Mesenchymal stem cell (in vitro differentiated cells and primary cell): ENCODE results near the gene EEFSEC.

Experiments
- DNase-seq: peaks from one replicate; pipeline ENCODE4 v3.0.0-alpha.2; 2013
- H2AFZ ChIP-seq: one replicate; pipeline ENCODE4 v1.6.1; 2013; ENCODE audit warnings: low read depth, mild to moderate bottlenecking, control low read depth, inconsistent platforms, low read length, moderate library complexity
- H2AK5ac ChIP-seq: 2 replicates; pipeline ENCODE4 v1.6.1; 2013; ENCODE audit warnings: low read length, moderate library complexity, mild to moderate bottlenecking, inconsistent platforms; ENCODE audit not compliant: severe bottlenecking
- H2BK120ac ChIP-seq: one replicate; pipeline ENCODE4 v1.6.1; 2013; ENCODE audit warnings: low read depth, mild to moderate bottlenecking, inconsistent platforms, low read length, moderate library complexity
- H2BK12ac ChIP-seq, 2 experiments: one replicate each; pipeline ENCODE4 v1.6.1; 2013; ENCODE audit warnings: inconsistent platforms in 2 of 2, low read length in 2 of 2, mild to moderate bottlenecking in 2 of 2, moderate library complexity in 2 of 2, control low read depth in 1 of 2
- H2BK15ac ChIP-seq: one replicate; pipeline ENCODE4 v1.6.1; 2013; ENCODE audit warnings: mild to moderate bottlenecking, low read depth, inconsistent platforms; ENCODE audit not compliant: poor library complexity, severe bottlenecking
- H2BK5ac ChIP-seq: 2 replicates; pipeline ENCODE4 v1.6.1; 2013; ENCODE audit warnings: low read depth, mild to moderate bottlenecking, low read length, control low read depth, inconsistent platforms; ENCODE audit not compliant: poor library complexity, severe bottlenecking
- H3K14ac ChIP-seq, 2 experiments: one replicate each; pipeline ENCODE4 v1.6.1; 2013; ENCODE audit warnings: inconsistent platforms in 2 of 2, low read length in 2 of 2, control low read depth in 1 of 2, mild to moderate bottlenecking in 1 of 2, moderate library complexity in 1 of 2
- H3K18ac ChIP-seq, 2 experiments: one replicate each; pipeline ENCODE4 v1.6.1; 2013; ENCODE audit warnings: inconsistent platforms in 2 of 2, low read length in 2 of 2, control low read depth in 1 of 2, low read depth in 1 of 2, mild to moderate bottlenecking in 1 of 2
- H3K23ac ChIP-seq, 2 experiments: one replicate each; pipeline ENCODE4 v1.6.1; 2013; ENCODE audit warnings: inconsistent platforms in 2 of 2, low read length in 2 of 2, mild to moderate bottlenecking in 2 of 2, moderate library complexity in 2 of 2, control low read depth in 1 of 2
- H3K27ac ChIP-seq: 2 replicates; pipeline ENCODE4 v1.5.1; 2013; ENCODE audit warnings: mild to moderate bottlenecking, moderate library complexity, low read length, control low read depth, inconsistent platforms; ENCODE audit not compliant: poor library complexity, severe bottlenecking
- H3K27me3 ChIP-seq, 2 experiments: 2 replicates each; pipeline versions ENCODE4 v1.6.1 to v1.7.0; 2013; ENCODE audit warnings: low read length in 2 of 2, mild to moderate bottlenecking in 2 of 2, moderate library complexity in 2 of 2, control low read depth in 1 of 2, inconsistent platforms in 1 of 2; ENCODE audit not compliant: control insufficient read depth in 1 of 2, insufficient read depth in 1 of 2
- H3K36me3 ChIP-seq, 2 experiments: 2 replicates each; pipeline versions ENCODE4 v1.6.1 to v1.7.0; 2013; ENCODE audit warnings: low read length in 2 of 2, control low read depth in 1 of 2, inconsistent platforms in 1 of 2, low read depth in 1 of 2, mild to moderate bottlenecking in 1 of 2; ENCODE audit not compliant: insufficient read depth in 2 of 2, control insufficient read depth in 1 of 2
- H3K4ac ChIP-seq, 2 experiments: one replicate each; pipeline ENCODE4 v1.6.1; 2013; ENCODE audit warnings: inconsistent platforms in 2 of 2, low read length in 2 of 2, mild to moderate bottlenecking in 2 of 2, moderate library complexity in 2 of 2, control low read depth in 1 of 2, low read depth in 1 of 2
- H3K4me1 ChIP-seq: 2 replicates; pipeline ENCODE4 v1.6.1; 2013; ENCODE audit warnings: low read depth, low read length, control low read depth; ENCODE audit not compliant: control insufficient read depth, insufficient read depth
- H3K4me2 ChIP-seq: 2 replicates; pipeline ENCODE4 v1.6.1; 2013; ENCODE audit warnings: low read length, mild to moderate bottlenecking, inconsistent platforms; ENCODE audit not compliant: poor library complexity, severe bottlenecking
- H3K4me3 ChIP-seq, 2 experiments: 2 replicates each; pipeline versions ENCODE4 v1.5.1 to v1.7.0; 2013; ENCODE audit warnings: low read length in 2 of 2, mild to moderate bottlenecking in 2 of 2, control low read depth in 1 of 2, low read depth in 1 of 2; ENCODE audit not compliant: insufficient read depth in 1 of 2
- H3K79me1 ChIP-seq: replicated peaks from 2 replicates; pipeline ENCODE4 v1.6.1; 2013; ENCODE audit warnings: mild to moderate bottlenecking, control low read depth, low read length, inconsistent platforms; ENCODE audit not compliant: poor library complexity, severe bottlenecking
- H3K9ac ChIP-seq: 2 replicates; pipeline ENCODE4 v1.7.0; 2013; ENCODE audit warnings: mild to moderate bottlenecking, low read length, moderate library complexity
- H3K9me3 ChIP-seq: 2 replicates; pipeline ENCODE4 v1.7.0; 2013; ENCODE audit warnings: mild to moderate bottlenecking, low read length; ENCODE audit not compliant: control insufficient read depth
- H4K8ac ChIP-seq: one replicate; pipeline ENCODE4 v1.6.1; 2013; ENCODE audit warnings: inconsistent platforms, mild to moderate bottlenecking, low read length, moderate library complexity
- H4K91ac ChIP-seq: one replicate; pipeline ENCODE4 v1.6.1; 2013; ENCODE audit warnings: mild to moderate bottlenecking, low read length, inconsistent platforms
- WGBS: methylation state at CpG from one replicate; pipeline ENCODE4 v1.1.7; 2013; ENCODE audit warnings: mixed read lengths; 5-methylcytosine and 5-hydroxymethylcytosine counted together

EEFSEC gene

DNA sequence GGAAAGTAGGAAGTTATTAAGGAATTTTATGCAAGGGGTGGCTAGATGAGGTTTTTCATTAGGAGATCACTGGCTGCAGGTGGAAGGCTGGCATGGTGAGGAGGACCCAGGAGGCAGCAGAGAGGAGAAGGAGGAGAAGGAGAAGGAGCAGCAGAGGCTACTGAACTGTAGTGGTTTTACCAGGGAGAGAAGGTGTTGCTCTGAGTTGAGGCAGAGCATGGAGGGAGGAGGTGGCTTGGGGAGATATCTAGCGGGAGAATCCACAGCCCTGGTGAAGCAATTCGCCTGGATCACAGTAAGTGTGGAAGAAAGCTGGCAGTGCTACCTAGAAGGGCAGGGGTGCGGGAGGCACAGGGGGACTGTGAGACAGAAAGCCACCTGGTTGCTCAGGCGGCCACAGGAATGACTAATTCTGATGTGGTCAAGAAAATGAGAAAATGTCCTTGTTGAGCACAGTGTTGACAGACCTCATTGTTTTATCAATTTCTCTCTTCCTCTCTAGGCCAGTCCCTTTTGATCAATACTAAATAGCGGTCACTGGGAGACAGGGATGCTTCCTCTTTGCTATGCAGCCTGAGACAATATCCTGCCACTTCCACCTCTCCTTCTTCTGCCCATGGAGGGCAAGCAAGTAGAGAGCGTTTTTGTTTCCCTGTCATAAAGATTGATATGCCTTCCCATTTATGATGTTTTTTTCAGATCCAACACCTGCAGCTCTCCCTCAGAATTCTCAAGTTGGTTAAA is 94.6 kb downstream of the EEFSEC start:
- H2BK120ac ChIP-seq: no peak overlapping the region
- H3K4me3 ChIP-seq: no peak overlapping the region
- H2BK5ac ChIP-seq: no peak overlapping the region
- peaks cover 2% of the 10 kb centered on the region for H3K4me1 ChIP-seq
- no peak overlapping the region for H2AK5ac ChIP-seq
- no peak overlapping the region for H3K23ac ChIP-seq
- H3K27ac ChIP-seq: no peak overlapping the region
- H4K91ac ChIP-seq: no peak overlapping the region
- no peak overlapping the region for H3K4ac ChIP-seq
- H3K9ac ChIP-seq: no peak overlapping the region
- no peaks in the 10 kb centered on the region for H3K27me3 ChIP-seq
- no peak overlapping the region for H4K8ac ChIP-seq
- H3K9me3 ChIP-seq: no peaks in the 10 kb centered on the region
- H3K18ac ChIP-seq: no peak overlapping the region
- H3K14ac ChIP-seq: no peak overlapping the region
- H3K4me2 ChIP-seq: no peak overlapping the region
- no peak for DNase-seq
- H2BK15ac ChIP-seq: no peak overlapping the region
- peaks cover 3 to 19% of the 10 kb centered on the region in 2 experiments for H3K36me3 ChIP-seq
- peaks cover 2% of the 10 kb centered on the region for H3K79me1 ChIP-seq
- WGBS: 98% methylated on average over 6 of the region's 6 CpGs
- no peak overlapping the region for H2BK12ac ChIP-seq
- no peak overlapping the region for H2AFZ ChIP-seq

GRCh38 chr3:128252083-128252482 is 98.8 kb downstream of the EEFSEC start:
- no peak overlapping the region for H3K4me3 ChIP-seq
- peak overlapping the region in 1 of 2 experiments; percentile 35 for H2BK12ac ChIP-seq
- H2AFZ ChIP-seq: no peak overlapping the region
- no peak overlapping the region for H2BK5ac ChIP-seq
- H2BK120ac ChIP-seq: no peak overlapping the region
- H3K27ac ChIP-seq: no peak overlapping the region
- H3K14ac ChIP-seq: no peak overlapping the region
- WGBS: 93% methylated on average over 3 of the region's 3 CpGs
- no peaks in the 10 kb centered on the region for H3K79me1 ChIP-seq
- DNase-seq: no peak
- H3K4ac ChIP-seq: no peak overlapping the region
- no peak overlapping the region for H2BK15ac ChIP-seq
- peaks cover 3 to 16% of the 10 kb centered on the region in 2 experiments for H3K36me3 ChIP-seq
- H2AK5ac ChIP-seq: no peak overlapping the region
- H3K9me3 ChIP-seq: no peaks in the 10 kb centered on the region
- H4K91ac ChIP-seq: no peak overlapping the region
- no peak overlapping the region for H3K9ac ChIP-seq
- no peaks in the 10 kb centered on the region for H3K4me1 ChIP-seq
- no peak overlapping the region for H3K4me2 ChIP-seq
- H3K27me3 ChIP-seq: no peaks in the 10 kb centered on the region
- H3K23ac ChIP-seq: no peak overlapping the region
- H3K18ac ChIP-seq: no peak overlapping the region
- H4K8ac ChIP-seq: no peak overlapping the region

- no peak overlapping the region for H3K9ac ChIP-seq
- no peak overlapping the region for H3K18ac ChIP-seq
- no peak overlapping the region for H3K27ac ChIP-seq
- peaks cover 1% of the 10 kb centered on the region for H3K79me1 ChIP-seq
- no peaks in the 10 kb centered on the region for H3K27me3 ChIP-seq
- H3K4me1 ChIP-seq: no peaks in the 10 kb centered on the region
- no peak overlapping the region for H3K4me2 ChIP-seq
- H4K91ac ChIP-seq: no peak overlapping the region
- H2BK120ac ChIP-seq: no peak overlapping the region
- no peak overlapping the region for H2BK15ac ChIP-seq
- no peak overlapping the region for H2AK5ac ChIP-seq
- no peaks in the 10 kb centered on the region for H3K9me3 ChIP-seq
- no peak overlapping the region for H4K8ac ChIP-seq
- no peak overlapping the region for H2BK12ac ChIP-seq
- H2BK5ac ChIP-seq: no peak overlapping the region
- no peak overlapping the region for H3K14ac ChIP-seq
- DNase-seq: no peak
- H3K36me3 ChIP-seq: peaks cover 0 to 5% of the 10 kb centered on the region in 2 experiments
- H2AFZ ChIP-seq: no peak overlapping the region
- no peak overlapping the region for H3K4ac ChIP-seq
- 98% methylated on average over 7 of the region's 7 CpGs for WGBS
- no peak overlapping the region for H3K4me3 ChIP-seq
- no peak overlapping the region for H3K23ac ChIP-seq
Observed at GRCh38 chr3:128253150-128253549, 99.9 kb downstream of the EEFSEC start.

GRCh38 chr3:128254066-128254590 is 100.8 kb downstream of the EEFSEC start:
- DNase-seq: no peak
- Histone ChIP-seq H3K9me3 (peaks cover 5% of the 10 kb centered on the region), H3K18ac (no peak overlapping the region), H3K36me3 (no peaks in the 10 kb centered on the region), H3K4ac (no peak overlapping the region), H3K27ac (no peak overlapping the region), H4K91ac (no peak overlapping the region), H2BK15ac (no peak overlapping the region), H2BK12ac (peak overlapping the region in 1 of 2 experiments; percentile 15), H3K4me2 (no peak overlapping the region), H4K8ac (no peak overlapping the region), H3K4me1 (no peaks in the 10 kb centered on the region), H3K4me3 (no peak overlapping the region), H3K14ac (peak overlapping the region in 1 of 2 experiments; percentile 26), H2AK5ac (no peak overlapping the region), H3K23ac (peak overlapping the region in 1 of 2 experiments; percentile 26), H2BK120ac (no peak overlapping the region), H3K9ac (no peak overlapping the region), H2BK5ac (no peak overlapping the region), H2AFZ (no peak overlapping the region), H3K27me3 (no peaks in the 10 kb centered on the region), H3K79me1 (peaks cover 1% of the 10 kb centered on the region)
- WGBS: 94% methylated on average over 7 of the region's 7 CpGs
